Epithelial cell of esophagus (primary cell): Measurements from ENCODE around the gene CAMK1D.

Experiments used
- DNase-seq: peaks from one replicate; pipeline ENCODE4 v3.0.0; 2010; ENCODE audit warnings: low read depth
- H3K4me3 ChIP-seq: 2 replicates; pipeline ENCODE4 v1.5.1; 2011; ENCODE audit warnings: mild to moderate bottlenecking, low read length, control low read depth
- CTCF ChIP-seq: IDR thresholded peaks from 2 replicates; pipeline ENCODE4 v1.5.1; 2011; ENCODE audit warnings: low read depth, mild to moderate bottlenecking, low read length, control low read depth, inconsistent platforms; ENCODE audit not compliant: insufficient read depth; ENCODE audit errors: missing control alignments

CAMK1D gene

GRCh38 chr10:12382956-12383531, 33.7 kb downstream of the CAMK1D start:
- no peak for TF ChIP-seq CTCF
- no peak for DNase-seq
- no peak overlapping the region for H3K4me3 ChIP-seq

GRCh38 chr10:12384906-12385305, 35.6 kb downstream of the CAMK1D start:
- H3K4me3 ChIP-seq: no peak overlapping the region
- no peak for TF ChIP-seq CTCF
- no peak for DNase-seq

- no peak for DNase-seq
- no peak for TF ChIP-seq CTCF
- no peak overlapping the region for H3K4me3 ChIP-seq
Measured at GRCh38 chr10:12387561-12388210, 38.3 kb downstream of the CAMK1D start.

- H3K4me3 ChIP-seq: no peak overlapping the region
- no peak for TF ChIP-seq CTCF
- DNase-seq: no peak
Measured at GRCh38 chr10:12388671-12389070, 39.3 kb downstream of the CAMK1D start.

GRCh38 chr10:12389154-12389734, 39.9 kb downstream of the CAMK1D start:
- no peak for TF ChIP-seq CTCF
- H3K4me3 ChIP-seq: no peak overlapping the region
- DNase-seq: no peak

- DNase-seq: no peak
- no peak overlapping the region for H3K4me3 ChIP-seq
- no peak for TF ChIP-seq CTCF
Measured at GRCh38 chr10:12390733-12391132, 41.4 kb downstream of the CAMK1D start.
